GM19452 (cell line): ENCODE results near the gene ZBTB7A.
A peak's percentile ranks its signal among the peaks of the same experiment; 100 is the strongest.

ENCODE experiments used
- ATAC-seq: cut with Tn5 transposase; IDR thresholded peaks from one replicate; pipeline ENCODE4 v1.9.1; 2021; ENCODE audit not compliant: unreplicated experiment

Gene ZBTB7A

GRCh38 chr19:4069331-4069959 is 2.7 kb upstream of the ZBTB7A start:
- ATAC-seq = no peak

- no peak for ATAC-seq
These were observed 1.6 kb upstream of the ZBTB7A start for GRCh38 chr19:4068047-4068966.

DNA sequence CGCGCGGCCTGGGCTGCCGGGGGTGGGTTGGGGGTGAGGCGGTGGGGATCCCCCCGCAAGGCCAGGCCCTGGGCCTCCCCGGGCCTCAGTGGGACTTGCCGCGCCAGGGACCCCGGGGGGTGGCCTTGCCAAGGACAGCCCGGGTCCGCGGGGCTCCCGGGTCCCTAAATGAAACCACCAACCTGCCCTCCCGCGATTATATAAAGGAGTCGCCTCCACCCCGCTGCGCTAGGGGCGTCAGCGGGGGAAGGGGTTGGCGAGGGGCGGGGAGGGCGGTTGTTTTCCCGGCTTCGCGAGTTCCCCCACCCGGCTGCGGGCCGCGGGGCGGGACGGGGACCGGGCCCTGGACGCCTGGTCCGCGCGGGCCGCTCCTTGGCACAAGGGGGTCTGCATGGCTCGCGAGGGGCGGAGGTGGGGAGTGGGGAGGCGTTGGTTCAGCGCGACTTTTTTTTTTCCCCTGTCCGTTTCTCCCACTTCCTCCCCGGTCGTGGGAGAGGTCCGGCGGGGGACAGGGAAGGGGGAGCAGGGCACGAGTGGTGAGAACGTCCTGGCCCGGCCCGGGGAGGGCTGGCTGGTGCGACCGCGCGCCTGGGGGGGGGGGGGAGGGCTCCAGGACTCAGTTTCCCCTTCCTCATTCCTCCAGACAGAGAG is 822 bp upstream of the ZBTB7A start:
- ATAC-seq = no peak

DNA sequence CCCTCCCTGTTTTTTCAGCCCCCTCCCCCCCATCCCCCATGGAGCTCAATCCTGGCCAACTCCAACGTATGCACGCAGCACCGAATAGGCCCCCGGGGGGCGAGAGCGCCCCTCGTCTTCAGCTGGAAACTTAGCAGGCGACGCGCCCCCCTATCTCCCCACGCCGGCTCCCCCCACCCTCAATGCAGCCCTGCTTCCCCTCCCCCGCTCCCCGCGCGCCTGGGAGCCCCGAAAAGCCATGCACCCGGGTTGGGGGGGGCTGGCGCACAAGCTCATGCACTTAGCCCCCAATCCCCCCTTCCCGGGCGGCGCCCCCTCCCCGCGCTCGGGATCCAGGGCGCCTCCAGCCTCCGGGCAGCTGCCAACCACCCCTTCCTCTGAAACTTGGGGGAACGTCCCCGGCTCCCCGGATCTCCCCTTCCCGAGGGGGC is 508 bp downstream of the ZBTB7A start:
- no peak for ATAC-seq

DNA sequence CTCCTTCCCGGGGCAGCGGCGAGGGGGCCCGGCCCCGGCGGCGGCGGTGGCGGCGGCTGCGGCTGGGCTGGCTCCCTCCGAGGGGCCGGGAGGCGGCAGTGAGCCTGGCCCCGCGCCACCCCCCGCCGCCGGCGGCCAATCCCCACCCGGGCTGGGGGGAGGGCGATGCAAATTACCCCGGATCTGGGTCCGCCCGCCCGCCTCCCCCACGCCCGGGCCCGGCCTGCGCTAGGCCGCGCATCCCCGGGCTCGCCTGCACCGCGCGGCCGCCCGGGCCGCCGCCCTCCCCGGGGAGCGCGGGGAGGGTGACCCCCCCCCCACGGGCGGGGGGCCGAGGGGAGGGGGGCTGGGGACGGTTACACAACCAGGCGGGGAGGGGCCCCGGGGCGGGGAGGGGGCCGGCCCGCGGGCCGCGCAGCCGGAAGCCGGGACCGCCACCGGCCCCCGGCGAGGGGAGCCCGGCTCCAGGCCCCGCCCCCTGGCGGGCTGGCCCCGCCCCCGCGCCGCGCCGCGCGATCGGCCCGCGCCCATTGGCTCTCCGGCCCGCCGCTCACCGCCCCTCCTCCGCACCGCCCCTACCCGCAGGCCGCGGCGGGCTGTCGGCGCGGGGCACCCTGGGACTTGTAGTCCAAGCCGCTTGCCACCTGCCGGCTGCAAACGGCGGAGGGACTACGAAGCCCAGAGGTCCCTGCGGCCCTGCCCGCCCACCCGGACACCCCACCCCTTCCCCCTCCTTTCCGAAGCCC is 1.1 kb downstream of the ZBTB7A start:
- peak; percentile 74 for ATAC-seq

- ATAC-seq = peak; percentile 1
These were observed 2.0 kb downstream of the ZBTB7A start for GRCh38 chr19:4064496-4065260.

- no peak for ATAC-seq
These were observed 2.6 kb downstream of the ZBTB7A start for GRCh38 chr19:4064149-4064495.

GRCh38 chr19:4063369-4064148 is 3.1 kb downstream of the ZBTB7A start:
- no peak for ATAC-seq

DNA sequence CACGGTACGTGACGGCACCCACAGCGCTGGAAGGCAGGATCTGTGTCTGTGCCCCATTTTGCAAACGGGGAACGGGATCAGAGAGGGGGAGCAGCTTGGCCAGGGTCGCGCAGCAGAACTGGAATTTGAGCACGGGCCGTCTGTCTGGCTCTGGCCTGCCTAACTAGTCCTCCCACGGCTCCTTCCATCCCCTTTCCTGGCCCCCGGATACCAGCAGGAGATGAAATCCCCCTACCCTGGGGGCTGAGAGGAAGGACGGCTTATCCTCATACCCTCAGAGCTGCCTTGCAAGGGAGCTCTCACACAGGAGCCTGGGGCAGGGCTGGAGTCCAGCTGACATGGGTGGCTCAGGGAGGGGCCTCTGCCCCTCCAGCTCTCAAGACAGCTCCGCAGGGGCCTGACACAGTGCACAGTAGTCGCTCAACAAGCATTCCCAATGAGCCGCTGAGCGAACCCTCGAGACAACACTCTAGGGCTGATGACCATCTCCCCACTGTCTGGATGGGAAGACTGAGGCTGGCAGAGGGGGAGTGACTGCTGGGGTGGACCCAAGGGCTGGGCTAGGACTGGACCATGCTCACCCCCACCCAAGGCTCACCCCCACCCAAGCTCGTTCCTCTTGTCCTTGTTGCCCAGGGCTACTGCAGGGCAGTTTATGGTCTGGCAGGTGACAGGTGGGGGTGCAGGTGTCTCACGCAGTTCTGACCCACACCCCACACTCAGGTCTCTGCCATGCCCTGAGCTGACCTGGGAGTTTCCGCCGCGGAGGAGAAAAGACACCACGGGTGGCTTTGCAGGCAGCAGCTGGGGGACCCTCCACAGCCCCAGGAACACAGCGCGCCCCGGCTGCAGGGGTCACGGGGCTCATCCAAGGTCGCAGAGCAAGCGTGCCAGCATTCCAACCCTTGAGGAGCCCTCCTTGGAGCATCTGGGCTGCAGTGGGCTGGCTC is 4.0 kb downstream of the ZBTB7A start:
- ATAC-seq = no peak

DNA sequence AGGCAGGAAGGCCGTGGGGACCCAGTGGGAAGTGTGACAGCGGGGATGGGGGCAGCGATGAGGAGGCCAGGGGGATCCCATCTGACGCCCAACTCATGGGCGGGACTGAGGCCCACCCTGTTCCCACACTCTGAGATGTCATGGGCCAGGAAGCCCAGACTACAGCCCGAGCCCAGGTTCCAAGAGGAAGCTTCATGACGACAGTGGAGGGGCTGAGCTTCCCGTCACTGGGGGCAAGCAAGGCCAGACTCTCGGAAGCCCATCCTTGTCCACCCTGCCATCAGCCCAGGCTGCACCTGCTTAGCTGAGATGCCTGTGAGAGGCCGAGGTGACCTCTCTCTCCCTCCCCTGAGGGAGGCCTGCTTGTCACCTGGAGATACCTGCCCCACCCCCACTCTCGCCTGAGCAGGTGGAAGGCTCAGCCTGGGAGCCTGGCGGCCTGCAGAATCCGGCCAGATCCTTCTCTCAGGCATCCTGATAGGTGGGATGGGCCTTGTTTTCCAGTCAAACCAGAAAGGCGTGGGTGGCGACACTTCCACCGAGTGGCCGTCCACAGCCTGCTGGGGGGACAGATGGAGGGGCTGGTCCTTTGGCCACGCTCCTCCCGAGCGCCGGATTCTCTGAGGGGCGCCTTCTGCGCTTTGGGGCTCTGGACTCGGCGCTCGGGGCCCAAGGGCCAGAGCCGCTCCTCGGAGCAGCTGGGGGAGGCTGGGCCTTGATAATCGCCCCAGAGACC is 4.8 kb downstream of the ZBTB7A start:
- no peak for ATAC-seq

DNA sequence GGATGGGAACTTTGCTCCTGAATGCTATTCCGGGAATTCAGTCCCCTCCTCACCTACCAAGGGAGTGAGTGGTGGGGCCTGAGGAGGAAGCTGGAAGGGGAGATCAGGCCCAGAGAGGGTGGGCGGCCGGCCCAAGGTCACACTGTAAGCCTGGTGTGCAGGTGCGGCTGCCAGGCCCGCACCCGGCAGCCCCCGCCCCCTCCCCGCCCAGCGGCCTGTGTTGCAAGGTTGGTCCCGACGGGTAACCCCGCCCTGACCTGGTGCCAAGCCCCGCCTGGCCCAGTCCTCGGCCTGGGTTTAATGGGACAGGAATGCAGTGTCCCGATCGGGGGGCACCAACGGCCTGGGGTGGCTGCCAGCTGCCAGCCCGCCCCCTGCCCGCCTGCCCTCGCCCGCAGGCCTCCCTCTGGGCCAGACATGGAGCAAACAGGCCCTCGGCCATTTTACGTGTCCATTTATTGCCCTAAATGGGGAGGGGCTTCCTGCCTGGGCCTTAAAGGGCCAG is 5.5 kb downstream of the ZBTB7A start:
- no peak for ATAC-seq

GRCh38 chr19:4060621-4061177 is 6.0 kb downstream of the ZBTB7A start:
- ATAC-seq = no peak

DNA sequence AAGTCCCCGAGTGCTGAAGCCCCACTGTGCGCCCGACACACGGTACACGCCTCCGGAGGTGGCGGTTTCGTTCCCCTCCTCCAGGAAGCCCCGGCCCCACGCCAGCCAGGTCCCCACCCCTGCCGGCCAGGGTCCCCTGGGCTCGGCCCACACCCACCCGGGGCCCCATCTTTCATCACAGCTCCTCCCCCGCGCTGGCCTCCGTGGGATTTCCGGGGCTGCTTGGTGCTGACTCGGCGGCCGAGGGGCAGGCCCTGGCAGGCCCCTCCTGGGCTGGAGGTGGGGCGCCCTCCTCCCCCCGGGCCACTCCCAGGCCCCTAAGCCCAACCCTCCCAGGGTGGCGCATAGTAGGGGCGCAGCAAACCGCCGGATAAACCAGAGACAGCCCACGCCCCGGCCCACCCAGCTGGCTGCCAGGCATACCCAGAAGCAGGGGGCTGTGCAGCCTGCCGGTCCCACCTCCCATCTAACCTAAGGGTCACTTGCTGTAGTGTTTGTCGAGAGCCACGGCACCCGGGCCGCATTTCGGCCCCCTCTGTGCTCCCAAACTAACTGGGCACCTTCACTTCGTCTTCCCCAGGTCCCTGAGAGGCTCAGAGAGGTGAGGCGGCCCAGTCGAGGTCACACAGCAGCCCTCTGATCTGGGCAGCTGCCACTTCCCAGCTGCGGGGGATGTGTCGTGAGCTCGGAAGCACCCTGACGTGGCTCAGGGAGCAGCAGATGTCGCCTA is 6.6 kb downstream of the ZBTB7A start:
- ATAC-seq = no peak

DNA sequence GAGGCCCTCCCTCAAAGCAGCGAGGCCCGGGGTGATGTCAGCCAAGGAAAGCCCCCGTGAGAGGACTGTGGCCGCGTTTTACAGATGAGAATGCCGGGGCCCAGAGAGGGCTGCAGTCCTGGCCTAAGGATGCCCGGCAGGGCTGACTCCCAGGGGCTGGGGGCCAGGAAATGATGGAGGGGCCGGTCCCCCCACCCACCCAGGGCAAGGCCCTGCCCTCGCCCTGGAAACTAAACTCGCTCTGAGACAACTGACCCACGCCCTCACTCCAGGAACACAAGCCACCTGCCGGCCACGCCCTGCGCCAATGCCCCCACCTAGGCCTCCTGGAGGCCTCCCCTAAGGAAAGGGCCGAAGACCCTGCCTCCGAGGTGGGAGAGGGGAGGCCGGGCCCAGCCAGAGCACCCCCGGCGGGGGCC is 7.2 kb downstream of the ZBTB7A start:
- no peak for ATAC-seq

- no peak for ATAC-seq
These were observed 7.8 kb downstream of the ZBTB7A start for GRCh38 chr19:4058693-4059452.
